ENCODE results near the gene ZNF331.
A peak's percentile ranks its signal among the peaks of the same experiment; 100 is the strongest.

Gene ZNF331

DNA sequence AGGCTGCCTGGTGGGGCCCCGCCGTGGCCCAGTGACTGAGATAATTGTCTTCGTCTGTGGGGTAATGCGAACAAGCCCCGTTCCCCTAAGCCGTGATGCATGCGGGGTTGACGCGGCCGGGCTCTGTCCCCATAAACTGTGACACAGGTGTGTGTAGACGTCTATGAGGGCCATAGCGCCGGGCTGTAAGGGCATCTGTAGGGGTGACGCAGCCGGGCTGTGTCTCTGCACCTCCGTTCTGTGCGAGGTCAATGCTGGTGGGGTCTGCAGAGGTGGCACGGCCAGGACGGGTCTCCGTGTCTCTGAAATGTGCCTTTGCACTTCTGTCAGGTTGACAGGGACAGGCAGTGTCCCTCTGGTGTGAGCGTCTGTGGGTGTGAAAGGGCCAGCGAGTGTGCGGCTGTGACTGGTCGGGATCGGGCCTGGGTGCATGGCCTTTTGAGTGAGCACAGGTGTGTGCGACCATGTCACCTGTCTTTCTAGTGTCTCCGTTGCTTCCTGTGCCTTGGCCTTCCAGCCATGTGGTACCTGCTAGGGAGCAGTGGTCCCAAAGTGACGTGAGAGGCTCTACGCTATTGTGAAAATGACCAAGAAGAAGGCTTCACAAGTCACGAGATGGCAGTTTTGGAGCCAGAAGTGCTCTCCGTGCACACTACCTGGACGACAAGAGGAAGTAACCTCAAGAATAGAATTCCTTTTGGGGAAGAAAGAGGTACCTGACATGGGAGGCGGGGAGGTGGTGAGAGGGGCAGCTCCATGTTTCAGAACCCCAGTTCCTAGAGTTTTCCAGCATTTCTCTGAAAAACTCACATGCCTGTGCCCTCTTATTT, 16.4 kb upstream of the ZNF331 start:
- DNase-seq, result no peak

DNA sequence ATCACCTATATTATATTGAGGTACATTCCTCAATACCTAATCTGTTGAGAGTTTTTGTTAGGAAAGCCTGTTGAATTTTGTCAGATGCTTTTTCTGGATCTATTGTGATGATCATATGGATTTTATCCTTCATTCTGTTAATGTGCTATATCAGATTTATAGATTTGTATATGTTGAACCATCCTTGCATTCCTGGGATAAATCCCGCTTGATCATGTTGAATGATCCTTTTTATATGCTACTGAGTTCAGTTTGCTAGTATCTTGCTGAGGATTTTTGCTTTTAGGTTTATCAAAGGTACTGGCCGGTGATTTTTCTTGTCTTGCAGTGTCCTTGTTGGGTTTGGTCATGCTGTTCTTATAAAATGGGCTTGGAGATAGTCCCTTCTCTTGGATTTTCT, 12.0 kb upstream of the ZNF331 start:
- DNase-seq, result no peak

GRCh38 chr19:53530622-53531021, 7.3 kb upstream of the ZNF331 start:
- DNase-seq, result no peak

- no peak for DNase-seq
Measured at GRCh38 chr19:53531457-53531856, 6.5 kb upstream of the ZNF331 start.

GRCh38 chr19:53532362-53532761, 5.6 kb upstream of the ZNF331 start:
- no peak for DNase-seq

- no peak for DNase-seq
Measured at GRCh38 chr19:53536225-53536548, 1.8 kb upstream of the ZNF331 start.

DNA sequence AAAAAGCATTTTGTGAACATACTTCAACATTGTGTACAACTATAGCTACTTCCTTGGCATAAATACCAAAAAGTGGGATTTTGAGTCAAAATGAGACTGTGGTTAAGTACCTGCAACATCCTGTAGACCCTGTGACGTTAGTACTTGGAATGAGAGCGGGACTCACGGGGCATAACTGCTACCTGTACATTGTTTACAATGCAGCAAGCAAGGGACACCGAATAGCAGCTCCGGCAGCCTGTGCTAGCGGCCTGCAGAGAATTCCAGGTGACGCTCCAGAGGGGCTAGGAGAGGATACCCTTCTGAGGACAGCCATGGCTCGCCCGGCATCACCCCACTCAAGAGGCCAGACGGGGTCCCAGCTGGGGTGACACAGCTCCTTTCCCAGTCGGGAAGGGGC, 824 bp upstream of the ZNF331 start:
- DNase-seq, result no peak

DNA sequence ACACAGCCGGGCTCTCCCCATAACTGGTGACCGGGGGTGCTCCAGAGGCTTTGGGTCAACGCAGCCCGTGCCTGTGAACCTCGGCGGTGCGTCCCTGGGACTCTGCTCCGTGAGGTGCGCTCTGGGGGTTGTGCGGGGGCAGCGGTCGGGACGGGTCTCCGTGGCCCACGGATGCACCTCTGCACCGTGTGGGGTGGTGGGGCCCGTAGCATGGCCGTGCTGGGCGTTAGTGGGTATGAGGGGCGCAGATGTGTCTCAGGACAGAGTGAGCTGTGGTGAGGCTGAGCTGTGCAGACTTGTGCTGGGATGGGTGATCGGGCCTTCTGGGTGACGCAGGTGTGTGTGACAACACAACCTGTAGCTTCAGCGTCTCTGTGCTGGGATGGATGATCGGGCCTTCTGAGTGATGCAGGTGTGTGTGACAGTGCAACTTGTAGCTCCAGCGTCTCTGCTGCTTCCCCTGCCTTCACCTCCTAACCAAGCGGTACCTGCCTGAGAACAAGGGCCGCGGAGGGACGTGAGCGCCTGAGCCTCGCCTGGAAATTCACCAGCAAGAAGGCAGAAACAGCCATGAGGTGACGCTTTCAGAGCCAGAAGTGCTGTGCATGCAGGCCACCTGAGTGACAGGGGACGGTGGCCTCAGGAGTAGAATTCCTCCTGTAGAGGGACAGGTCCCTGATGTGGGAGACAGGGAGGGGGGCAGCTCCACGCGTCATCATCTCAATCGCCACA, 599 bp downstream of the ZNF331 start:
- DNase-seq, result no peak

GRCh38 chr19:53540091-53540490, 2.1 kb downstream of the ZNF331 start:
- DNase-seq, result no peak

DNA sequence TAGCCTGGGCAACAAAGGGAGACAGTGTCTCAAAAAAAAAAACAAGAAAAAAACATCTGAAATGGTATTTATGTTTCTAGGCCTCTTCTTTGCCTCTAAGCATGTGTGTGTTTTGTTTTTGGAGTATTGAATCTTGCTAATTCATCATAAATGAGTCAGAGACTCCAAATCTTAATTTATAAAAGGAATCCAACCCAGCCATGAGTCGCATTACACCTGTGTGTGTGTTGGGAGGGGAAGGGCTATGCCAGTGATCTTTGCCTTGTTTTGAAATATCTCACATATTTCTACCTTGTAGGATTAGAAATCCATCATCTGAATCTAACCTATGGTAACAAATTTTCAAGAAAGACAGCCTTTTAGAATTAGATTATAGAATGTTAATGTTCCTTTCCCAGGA, 4.0 kb downstream of the ZNF331 start:
- no peak for DNase-seq

DNA sequence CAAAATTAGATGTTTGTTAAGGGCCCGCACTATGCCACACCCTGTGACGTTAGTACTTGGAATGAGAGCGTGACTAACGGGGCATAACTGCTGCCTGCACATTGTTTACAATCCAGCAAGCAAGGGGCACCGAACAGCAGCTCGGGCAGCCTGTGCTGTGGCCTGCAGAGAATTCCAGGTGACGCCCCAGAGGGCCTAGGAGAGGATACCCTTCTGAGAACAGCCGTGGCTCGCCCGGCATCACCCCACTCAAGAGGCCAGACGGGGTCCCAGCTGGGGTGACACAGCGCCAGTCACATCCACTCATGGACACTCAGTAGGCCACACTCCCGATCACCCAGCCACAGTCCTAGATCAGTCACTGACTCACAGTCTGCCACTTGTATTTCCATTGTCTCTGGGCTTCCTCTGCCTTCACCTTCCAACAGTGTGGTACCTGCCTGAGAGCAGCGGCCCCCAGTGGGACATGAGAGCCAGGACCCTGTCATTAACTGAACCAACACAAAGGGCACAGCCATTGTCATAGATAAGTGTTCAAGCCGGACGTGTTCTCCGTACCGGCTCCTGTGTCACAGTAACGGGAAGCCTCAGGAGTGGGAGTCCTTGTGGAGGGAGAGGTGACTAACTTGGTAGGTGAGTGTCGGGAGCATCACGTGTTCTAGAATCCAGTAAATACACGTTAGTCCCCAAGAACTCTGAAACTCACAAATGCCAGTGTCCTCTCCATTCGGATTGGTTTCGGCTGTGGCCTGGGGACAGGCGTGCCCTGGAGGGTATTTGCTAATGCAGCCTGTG, 7.5 kb downstream of the ZNF331 start:
- peak; percentile 19 for DNase-seq

GRCh38 chr19:53546758-53547513, 9.0 kb downstream of the ZNF331 start:
- DNase-seq, result no peak

GRCh38 chr19:53549340-53549739, 11.4 kb downstream of the ZNF331 start:
- DNase-seq, result peak; percentile 31

DNA sequence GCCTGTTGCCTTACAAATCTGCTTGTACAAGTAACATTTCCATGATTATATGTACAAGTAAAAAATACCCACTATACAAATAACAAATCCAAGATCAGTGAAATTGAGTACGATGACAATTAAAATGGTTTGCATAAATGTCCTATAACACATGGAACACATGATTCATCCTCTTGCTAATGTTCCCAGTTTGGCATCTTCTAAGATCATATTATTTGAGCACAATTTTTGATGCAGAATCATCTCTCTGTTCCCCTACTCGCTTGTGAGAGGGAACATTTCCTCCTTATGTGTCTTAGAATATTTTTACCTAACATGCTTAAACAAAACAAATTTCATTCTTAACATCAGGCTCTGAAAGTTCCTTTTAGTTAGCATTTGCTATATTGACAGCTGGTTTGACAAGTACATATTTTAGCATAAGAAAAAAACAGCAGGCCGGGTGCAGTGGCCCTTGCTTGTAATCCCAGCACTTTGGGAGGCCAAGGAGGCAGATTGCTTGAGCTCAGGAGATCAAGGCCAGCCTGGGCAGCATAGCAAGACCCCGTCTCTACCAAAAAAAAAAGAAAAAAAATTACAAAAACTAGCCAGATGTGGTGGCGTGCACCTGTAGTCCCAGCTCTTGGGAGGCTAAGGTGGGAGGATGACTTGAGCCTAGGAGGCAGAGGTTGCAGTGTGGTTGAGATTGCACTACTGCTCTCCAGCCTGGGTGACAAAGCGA, 14.2 kb downstream of the ZNF331 start:
- no peak for DNase-seq

DNA sequence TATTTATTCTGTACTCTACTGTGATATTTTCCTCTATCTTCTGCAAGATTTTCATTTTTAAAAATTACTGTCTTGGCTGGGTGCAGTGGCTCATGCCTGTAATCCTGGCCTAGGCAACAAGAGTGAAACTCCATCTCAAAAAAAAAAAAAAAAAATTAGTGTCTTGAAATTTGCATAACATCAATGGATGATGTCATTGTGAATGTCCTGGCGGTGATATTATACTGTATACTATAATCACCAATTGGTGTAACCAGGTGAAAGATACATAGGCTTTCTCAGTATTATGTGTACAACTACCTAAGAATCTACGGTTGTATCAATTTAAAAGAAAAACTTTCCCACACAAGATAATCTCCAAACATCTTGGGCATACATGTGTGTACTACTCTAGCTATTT, 15.2 kb downstream of the ZNF331 start:
- no peak for DNase-seq

DNA sequence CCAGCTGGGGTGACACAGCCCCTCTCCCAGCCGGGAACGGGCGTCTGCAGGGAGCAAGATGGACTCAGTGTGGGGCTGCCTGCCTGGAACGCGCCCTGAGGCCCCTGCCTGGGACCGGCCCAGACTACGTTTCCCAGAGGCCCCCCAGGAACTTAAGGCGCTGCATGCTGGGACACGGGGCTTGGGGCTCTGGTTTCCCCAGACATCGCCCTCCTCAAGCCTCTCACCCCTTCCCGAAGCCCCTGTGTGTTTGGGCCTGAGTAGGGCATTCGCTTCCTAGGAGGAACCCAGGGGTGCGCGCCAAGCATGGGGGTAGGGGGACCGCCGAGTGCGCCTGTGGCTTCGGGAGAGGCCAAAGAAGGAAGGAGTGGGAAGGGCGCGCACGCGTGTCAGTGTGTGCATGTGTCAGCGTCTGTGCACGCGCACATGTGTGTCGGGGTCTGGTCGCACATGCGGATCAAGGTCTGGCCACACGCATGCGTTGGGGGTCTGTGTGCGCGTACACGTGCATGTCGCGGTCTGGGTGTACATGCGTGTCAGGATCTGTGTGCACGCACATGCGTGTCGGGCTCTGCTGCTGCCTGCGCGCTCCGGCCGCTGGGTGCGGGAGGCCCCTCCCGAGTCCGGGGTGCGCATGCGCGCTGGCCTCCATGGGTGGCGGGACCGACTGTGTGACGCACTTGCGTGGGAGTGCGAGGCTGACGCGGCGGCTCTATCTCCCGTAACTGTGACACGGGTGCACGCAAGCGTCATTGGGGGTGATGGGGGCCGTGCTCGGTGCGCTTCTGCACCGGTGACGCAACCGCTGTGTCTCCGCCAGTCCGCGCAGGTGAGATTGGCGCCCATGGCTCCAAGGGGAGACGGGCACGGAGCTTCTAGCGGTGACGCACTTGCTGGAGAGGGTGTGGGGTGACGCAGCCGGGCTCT, 16.2 kb downstream of the ZNF331 start:
- peak; percentile 83 for DNase-seq

GRCh38 chr19:53554804-53555203, 16.9 kb downstream of the ZNF331 start:
- DNase-seq, result no peak

DNA sequence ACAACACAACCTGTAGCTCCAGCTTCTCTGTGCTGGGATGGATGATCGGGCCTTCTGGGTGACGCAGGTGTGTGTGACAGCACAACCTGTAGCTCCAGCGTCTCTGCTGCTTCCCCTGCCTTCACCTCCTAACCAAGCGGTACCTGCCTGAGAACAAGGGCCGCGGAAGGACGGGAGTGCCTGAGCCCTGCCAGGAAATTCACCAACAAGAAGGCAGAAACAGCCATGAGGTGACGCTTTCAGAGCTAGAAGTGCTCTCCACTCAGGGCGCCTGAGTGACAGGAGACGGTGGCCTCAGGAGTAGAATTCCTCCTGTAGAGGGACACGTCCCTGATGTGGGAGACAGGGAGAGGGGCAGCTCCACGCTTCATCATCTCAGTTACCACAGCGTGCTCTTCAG, 17.4 kb downstream of the ZNF331 start:
- DNase-seq, result no peak

GRCh38 chr19:53571339-53571738, 33.4 kb downstream of the ZNF331 start:
- DNase-seq, result no peak

DNA sequence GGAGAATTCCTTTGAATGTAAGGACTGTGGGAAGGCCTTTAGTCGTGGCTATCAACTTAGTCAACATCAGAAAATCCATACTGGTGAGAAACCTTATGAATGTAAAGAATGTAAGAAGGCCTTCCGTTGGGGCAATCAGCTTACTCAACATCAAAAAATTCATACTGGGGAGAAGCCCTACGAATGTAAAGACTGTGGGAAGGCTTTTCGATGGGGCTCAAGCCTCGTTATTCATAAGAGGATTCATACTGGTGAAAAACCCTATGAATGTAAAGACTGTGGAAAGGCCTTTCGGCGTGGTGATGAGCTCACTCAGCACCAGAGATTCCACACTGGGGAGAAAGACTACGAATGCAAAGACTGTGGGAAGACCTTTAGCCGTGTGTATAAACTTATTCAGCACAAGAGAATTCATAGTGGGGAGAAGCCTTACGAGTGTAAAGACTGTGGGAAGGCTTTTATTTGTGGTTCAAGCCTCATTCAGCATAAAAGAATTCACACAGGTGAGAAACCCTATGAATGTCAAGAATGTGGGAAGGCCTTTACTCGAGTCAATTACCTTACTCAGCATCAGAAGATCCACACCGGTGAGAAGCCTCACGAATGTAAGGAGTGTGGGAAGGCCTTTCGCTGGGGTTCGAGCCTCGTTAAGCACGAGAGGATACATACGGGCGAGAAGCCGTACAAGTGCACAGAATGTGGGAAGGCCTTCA, 39.2 kb downstream of the ZNF331 start:
- no peak for DNase-seq

DNA sequence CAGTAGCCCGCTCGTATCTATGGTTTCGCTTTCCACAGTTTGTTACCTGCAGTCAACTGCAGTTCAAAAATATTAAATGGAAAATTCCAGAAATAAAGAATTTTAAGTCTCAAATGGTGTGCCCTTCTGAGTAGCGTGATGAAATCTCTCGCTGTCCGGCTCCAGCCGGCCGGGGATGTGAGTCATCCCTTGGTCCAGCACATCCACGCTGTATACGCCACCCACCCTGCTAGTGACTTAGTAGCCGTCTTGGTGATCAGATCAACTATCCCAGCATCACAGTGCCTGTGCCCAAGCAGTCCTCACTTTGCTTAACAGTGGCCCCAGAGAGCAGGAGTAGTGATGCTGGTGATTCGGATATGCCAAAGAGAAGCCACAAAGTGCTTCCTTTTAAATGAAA, 40.0 kb downstream of the ZNF331 start:
- no peak for DNase-seq
